LNCAP (cell line): Measurements from ENCODE around the gene RPTN.
A peak's percentile ranks its signal among the peaks of the same experiment; 100 is the strongest.

Source experiments
- TF ChIP-seq, protein P1 (sequence below): fragments of 450-650 bp; IDR thresholded peaks from 2 replicates; pipeline ENCODE4 v1.5.1; 2017; ENCODE audit warnings: mild to moderate bottlenecking

RPTN gene

DNA sequence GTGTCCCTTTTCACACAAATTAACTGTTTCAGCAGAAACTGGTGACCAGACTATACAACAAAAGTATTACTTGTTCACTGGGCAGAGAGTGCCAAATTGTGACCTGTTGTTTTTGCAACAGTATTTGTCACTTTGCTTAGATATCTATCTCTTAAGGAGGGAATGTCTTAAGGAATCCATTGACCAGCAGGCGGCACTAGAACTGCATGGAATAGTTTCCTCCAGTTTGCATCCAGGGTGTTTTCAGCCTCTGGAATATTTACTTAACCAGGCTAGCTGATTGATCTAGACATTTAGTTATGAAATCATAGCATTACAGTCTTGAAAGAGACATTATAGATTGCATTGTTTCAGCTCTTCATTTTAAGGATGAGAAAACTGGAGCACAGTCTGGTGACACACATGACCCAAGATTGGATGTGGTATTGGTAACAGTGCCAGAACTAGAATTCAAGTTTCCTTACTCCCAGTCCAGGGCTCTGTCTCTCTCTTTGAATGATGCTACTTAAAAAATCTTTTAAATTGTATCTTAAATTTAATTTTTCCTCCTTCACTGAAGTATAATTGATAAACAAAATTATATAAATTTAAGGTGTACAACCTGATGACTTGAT is 16.9 kb downstream of the RPTN start:
- TF ChIP-seq, protein P1, sequence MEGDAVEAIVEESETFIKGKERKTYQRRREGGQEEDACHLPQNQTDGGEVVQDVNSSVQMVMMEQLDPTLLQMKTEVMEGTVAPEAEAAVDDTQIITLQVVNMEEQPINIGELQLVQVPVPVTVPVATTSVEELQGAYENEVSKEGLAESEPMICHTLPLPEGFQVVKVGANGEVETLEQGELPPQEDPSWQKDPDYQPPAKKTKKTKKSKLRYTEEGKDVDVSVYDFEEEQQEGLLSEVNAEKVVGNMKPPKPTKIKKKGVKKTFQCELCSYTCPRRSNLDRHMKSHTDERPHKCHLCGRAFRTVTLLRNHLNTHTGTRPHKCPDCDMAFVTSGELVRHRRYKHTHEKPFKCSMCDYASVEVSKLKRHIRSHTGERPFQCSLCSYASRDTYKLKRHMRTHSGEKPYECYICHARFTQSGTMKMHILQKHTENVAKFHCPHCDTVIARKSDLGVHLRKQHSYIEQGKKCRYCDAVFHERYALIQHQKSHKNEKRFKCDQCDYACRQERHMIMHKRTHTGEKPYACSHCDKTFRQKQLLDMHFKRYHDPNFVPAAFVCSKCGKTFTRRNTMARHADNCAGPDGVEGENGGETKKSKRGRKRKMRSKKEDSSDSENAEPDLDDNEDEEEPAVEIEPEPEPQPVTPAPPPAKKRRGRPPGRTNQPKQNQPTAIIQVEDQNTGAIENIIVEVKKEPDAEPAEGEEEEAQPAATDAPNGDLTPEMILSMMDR, result peak; percentile 93

DNA sequence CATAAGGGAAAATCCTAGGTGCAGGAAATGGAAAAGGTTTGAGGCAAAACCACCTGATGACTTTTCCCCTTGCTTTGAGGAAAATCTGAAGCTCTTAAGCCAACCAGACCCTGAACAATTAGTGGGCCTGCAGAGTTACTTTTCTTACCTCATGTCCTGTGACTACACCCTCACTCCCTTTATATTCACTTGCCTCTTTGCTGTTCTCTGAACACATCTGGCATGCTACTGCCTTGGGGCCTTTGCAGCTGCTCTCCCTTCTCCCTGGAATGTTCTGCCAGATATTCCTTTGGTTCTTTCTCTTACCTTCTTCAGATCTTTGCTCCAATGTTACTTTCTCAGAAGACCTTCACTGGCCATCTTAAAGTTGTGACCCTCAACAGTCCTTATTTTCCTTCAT is 21.8 kb downstream of the RPTN start:
- TF ChIP-seq, protein P1, result no peak

DNA sequence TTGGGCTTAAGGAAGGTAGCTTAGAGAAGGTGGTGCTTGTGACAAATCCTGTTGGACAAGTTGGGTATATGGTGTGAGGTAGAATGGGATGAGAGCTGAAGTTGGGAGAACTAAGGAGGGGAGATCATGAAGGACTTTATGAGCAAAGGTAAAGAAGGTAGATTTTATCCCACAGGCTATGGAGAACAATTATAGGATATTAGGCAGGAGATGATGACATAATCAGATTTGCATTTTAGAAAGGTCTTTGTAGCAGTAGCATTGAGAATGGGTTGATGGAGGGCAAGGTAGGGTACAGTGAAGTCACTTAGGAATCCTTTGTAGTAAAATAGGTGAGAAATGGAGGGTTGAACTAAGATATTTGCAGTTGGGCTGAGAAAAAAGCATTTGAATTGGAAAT is 28.8 kb downstream of the RPTN start:
- TF ChIP-seq, protein P1, result no peak

DNA sequence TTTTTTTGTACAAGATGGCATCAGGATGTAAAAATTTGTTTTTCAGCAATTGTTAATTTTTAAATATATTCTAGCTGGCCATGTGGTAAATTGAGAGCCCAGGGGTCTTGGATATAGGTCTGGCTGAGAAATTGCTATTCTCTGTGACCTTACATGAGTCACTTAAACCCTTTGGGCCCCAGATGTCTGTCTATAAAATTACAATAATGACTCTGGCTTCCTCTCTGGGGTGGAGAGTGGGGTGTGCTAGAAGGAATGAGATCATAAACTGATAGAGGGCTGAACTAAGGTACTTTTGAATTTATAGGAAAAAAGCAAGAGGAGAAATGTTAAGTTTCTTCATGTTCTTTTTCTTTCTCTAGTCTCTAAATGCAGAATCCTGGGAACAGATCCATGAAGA is 31.4 kb downstream of the RPTN start:
- TF ChIP-seq, protein P1, result no peak

DNA sequence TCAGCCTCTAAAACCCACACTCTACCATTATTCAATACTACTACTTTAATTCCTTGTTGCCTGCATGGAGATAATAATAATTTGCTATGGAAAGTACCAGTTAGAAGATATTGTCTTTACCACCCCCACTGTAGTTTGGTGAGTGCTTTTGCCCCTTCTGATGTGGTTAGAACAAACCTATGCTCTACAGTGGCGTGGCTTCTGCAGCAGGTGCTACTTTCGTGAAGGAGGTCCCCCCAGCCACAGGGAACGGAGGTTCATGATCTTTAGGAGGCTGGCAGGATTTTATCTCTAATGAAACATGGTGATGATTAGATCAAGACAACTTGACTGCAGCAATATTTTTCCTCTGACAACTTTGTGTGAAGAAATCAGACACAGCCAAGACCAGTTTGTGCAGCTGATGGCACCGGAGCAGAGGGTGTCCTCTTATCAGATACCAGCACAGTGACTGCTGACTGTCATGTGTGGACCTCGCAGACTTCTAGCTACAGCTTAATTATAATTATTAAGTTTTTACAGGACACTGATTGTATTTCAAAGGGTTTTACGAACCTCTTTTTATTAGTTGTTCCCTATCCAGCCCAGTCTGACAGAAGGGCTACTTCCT is 33.1 kb downstream of the RPTN start:
- TF ChIP-seq, protein P1, result no peak

DNA sequence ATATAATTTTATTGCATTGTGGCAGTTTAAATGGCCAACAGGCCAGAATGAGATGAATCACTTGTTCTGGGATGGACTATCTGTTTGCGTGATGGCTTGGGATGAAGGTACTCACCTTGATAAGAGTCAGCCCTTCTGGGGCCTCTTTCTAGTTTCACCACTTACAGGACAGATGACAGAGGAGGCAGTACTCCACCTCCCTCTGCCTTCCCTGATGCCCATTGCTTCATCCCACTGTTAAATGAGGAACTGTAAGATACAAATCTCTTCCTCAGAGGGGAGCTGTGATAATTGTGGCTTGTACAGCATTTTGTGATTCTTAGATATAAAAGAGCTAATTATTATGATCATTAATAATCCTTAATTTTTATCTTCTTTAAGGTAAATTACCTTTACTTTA is 40.1 kb downstream of the RPTN start:
- TF ChIP-seq, protein P1, result no peak

DNA sequence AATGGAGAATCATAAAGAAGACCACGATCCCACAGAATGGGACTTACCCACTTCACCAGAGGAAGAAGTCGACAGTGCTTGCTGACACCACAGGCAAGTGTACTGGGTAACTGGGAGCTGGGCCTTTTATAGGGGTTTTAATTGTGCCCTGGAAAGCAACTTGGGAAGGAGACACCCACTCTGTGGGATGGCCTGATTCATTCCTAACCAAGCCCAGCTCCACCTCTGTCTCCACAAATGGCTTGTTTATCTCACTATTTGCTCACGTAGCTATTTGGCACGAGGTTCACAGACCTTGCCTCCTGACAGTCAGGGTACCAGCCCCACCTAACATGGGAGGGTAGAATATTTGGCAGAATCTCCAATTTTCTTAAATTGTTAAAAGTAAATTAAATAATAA is 43.7 kb downstream of the RPTN start, which contains the start of gene TCHH:
Gene TCHH, minus strand, starts transcription at position 101 of the 400 bp plus-strand sequence. CDS start 1,364 bp downstream, outside the sequence.
- TF ChIP-seq, protein P1, result no peak
